GM21390 (cell line): Measurements from ENCODE around the gene ADAM12.
"Not testable (repeated sequence)": the region's sequence is repeated elsewhere in the genome, so short reads cannot be mapped to it uniquely, and the experiment has no call there.

Source experiments
- ATAC-seq: cut with Tn5 transposase; IDR thresholded peaks from one replicate; pipeline ENCODE4 v1.9.1; 2021; ENCODE audit not compliant: unreplicated experiment

The ADAM12 gene

GRCh38 chr10:126374435-126374834 is 13.8 kb downstream of the ADAM12 start:
- ATAC-seq: no peak

GRCh38 chr10:126373972-126374371 is 14.3 kb downstream of the ADAM12 start:
- ATAC-seq: no peak

DNA sequence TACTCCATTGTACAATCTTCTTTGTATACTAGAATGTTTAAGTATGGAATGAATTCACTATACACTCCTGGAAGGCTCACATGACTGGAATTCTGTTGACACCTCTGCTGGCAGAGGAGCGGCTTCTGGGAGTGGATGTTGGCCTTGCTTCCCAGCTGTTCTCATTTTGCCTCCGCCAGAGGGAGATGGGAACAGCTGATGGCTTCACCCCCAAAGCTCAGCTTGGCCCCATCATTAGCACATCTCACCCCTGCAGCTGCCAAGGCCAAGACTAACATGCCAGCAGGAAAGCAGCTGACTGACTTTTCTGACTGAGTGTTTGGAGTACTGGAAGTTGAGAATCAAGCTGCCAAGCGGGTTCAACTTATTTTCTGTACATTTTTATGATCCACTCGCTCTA is 15.1 kb downstream of the ADAM12 start:
- no peak for ATAC-seq

DNA sequence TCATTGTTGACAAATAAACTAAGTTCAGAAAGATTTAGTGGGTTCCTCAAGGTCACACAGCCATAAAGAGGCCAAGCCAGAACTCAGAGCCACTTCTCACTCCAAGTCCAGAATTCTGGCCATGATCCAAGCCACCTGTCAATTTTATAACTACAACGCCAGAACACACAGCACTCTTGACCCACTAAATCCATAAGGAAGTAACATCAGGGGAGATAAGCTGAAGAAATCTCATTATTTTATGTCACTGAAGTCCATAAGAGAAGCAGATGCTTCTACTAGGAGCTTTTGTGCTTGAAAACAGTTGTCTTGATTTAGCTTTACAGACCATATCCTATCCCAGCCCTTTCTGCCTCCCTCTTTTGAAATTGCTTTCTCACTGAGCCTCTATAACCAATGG is 15.9 kb downstream of the ADAM12 start:
- no peak for ATAC-seq

GRCh38 chr10:126369125-126369710 is 19.1 kb downstream of the ADAM12 start:
- no peak for ATAC-seq

DNA sequence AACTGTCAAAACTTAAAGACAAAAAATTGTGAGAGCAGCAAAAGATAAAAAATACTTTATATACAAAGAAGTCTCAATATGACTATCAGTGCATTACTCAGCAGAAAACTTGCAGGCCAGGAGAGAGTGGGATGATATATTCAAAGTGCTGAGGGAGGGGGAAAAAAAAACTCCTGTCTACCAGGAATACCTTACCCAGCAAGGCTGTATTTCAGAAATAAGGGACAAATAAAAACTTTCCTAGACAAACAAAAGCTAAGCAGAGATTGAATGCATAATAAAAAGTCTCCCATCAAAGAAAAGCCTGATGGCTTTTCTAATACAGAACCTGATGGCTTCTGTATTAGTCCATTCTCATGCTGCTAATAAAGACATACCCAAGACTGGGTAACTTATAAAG is 31.1 kb downstream of the ADAM12 start:
- no peak for ATAC-seq

GRCh38 chr10:126353666-126354065 is 34.6 kb downstream of the ADAM12 start:
- no peak for ATAC-seq

GRCh38 chr10:126352453-126352852 is 35.8 kb downstream of the ADAM12 start:
- ATAC-seq: no peak

- ATAC-seq: no peak
These were observed 37.3 kb downstream of the ADAM12 start for GRCh38 chr10:126351021-126351420.

DNA sequence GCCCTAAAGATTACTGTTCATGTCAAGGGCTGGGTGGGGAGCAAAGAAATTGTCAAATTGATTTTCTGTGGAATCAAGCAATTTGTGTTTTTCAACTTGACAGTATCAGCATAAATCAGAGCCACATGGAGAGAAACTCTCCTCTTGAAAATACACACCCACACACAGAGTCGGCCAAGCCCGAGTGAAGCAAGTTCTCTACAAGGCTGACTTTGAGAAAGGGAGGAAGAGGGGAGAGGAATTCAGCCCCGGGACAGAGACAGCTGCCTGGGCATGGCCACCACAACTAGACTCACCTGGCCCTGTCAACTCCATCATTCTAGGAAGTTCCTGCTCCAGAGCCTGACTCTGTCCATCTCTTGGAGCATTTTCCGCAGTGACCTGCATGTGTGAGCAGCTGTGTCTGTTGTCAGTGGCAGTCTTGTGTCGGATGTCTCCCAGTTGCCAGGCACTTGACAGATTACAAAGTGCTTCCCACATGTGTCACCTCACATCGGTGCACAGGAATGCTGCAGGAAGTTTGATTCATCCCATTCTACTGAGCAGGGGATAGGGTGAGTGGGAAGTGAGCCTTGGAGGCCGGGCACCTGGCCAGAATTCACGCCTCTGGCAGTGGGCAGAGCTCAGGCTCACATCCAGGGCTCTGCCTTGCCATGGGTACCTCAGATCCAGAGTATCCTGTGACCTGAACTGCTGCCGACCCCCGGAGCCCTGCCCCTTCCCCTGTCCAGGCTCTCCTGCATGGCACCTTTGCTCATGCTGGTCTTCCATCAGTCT is 37.9 kb downstream of the ADAM12 start:
- ATAC-seq: no peak

- no peak for ATAC-seq
These were observed 38.6 kb downstream of the ADAM12 start for GRCh38 chr10:126349676-126350075.

- no peak for ATAC-seq
These were observed 39.2 kb downstream of the ADAM12 start for GRCh38 chr10:126349101-126349500.

- not testable (repeated sequence) for ATAC-seq
These were observed 44.8 kb downstream of the ADAM12 start for GRCh38 chr10:126343496-126343895.

- no peak for ATAC-seq
These were observed 45.6 kb downstream of the ADAM12 start for GRCh38 chr10:126342680-126343079.

GRCh38 chr10:126341491-126341890 is 46.8 kb downstream of the ADAM12 start:
- ATAC-seq: no peak

- no peak for ATAC-seq
These were observed 50.9 kb downstream of the ADAM12 start for GRCh38 chr10:126337251-126337810.

DNA sequence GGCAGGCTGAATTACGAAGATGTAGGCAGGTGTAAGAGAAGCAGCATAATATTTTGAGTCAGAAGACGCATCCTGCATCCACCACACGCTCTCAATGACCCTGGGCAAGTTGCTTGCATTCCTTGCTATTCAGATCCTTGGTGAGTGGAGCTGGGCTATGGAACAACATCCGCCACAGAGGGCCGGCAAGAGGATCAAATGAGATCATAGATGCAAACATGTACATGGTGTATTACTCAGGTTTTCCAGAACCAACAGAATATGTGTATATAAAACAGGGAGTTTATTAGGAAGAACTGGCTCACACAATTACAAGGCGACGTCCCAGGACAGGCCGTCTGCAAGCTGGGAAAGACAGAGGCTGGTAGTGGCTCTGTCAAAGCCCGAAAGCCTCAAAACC is 51.5 kb downstream of the ADAM12 start:
- no peak for ATAC-seq

DNA sequence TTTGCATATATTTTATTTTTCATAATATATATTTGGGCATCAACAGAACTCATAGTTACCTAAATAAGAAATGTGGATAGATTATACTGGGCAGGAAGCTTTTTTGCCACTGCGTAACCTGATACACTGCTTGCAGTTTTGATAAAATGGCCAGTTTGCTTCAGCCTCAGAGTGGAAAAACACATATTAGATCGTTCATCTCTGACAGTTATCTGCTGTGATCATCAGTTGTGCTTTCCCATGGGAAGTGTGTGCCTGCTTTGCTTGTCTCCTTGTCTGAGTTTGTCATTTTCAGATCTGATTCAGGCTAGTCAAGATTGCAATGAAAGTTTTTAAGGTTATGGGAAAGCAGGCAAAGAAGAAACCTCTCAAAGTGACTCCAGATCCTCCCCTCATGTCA is 54.0 kb downstream of the ADAM12 start:
- ATAC-seq: no peak

GRCh38 chr10:126332576-126332975 is 55.7 kb downstream of the ADAM12 start:
- ATAC-seq: no peak

DNA sequence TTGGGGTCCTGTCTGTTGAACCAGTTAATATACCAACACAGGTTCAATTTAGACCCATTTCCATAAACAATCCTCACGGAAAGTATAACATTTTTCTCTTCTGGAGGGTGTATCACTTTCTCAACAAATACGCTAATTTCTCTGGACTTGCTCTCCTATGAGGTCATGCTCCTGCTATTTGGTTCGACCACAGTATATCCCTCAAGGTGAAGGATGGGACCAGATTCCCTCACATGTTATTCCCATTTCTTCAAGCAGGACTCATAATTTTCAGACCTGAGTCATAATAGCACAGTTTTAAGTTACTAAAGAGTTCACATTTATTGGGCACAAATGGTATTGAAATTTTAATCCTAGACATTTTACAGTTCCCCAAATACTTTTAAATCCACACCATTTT is 57.2 kb downstream of the ADAM12 start:
- ATAC-seq: no peak

- no peak for ATAC-seq
These were observed 63.5 kb downstream of the ADAM12 start for GRCh38 chr10:126324826-126325225.

DNA sequence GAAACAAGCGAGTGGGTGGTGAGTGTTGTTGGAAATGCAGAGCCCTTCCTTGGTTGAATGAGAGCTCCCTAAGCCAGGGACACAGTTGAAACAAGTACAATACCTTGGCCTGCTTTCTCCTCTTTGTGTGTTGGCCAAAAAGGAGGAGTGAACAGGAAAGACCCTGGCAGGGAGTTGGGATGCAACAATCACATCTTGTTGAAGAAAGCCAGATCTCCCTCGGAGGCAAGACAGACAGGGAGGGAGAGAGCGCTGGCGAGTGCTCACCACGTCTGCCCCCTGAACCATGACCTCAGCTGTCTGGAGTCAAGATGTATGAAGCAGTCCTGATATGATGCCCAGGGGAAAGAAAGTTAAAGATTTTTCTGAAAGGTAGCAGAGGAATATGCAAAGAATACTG is 66.8 kb downstream of the ADAM12 start:
- ATAC-seq: no peak
